ENCODE measurements around the gene BET1.

BET1 gene

GRCh38 chr7:93958216-93958615, 45.9 kb downstream of the BET1 start:
- no peak for DNase-seq (ENCODE audit: low spot score)

DNA sequence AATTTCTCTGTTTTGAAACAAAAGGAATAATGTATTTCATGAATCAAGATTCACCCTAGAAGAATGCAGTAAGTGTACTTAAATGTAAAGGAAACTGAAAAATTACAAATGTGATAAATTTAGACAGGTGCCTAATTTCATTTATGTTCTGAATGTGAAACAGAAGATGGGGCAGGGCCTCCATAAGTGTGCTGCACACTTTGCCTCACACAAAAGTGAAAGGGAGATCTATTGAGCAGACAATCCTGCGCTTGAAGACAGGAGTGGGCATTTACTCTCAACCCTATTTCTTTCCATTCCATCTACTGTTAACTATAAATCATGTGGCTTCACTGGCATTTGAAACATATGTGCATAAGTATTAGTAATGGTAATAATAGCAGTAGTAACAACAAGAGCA, 46.4 kb downstream of the BET1 start:
- no peak for DNase-seq (ENCODE audit: low spot score)

DNA sequence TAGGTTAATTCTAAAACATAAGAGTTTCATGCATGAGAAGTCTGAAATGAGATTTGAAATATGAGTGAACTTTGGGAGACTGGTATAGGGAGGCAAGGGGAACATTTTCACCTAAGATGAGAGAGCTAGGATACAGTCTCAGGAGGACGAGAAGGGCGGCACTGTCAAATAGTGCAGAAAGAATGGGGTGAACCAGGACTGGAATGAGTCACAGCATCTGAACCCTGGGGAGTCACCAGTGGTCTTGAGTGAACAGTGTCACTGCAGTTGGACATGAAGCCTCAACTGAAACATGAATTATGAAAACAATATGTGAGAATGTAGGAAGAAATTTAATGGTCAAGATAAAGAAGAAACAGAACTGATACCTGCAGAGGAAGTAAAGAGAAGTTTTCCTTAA, 48.9 kb downstream of the BET1 start:
- DNase-seq (ENCODE audit: low spot score), result no peak

GRCh38 chr7:93949423-93949822, 54.7 kb downstream of the BET1 start:
- no peak for DNase-seq (ENCODE audit: low spot score)

DNA sequence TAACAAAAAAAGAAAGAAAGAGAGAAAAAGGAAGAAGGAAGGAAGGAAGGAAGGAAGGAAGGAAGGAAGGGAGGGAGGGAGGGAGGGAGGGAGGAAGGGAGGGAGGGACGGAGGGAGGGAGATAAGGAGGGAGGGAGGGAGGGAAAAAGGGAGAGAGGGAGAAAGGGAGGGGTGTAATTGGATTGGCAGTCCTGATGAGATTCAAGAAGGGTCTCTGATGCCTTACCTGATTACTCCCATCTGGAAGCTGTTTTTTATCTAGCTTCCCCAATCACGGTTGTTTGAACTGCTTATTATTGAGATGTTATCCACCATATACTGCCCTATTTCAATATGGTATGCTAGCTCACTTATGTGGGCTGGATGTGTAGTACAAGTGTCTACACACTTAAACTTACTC, 55.3 kb downstream of the BET1 start:
- no peak for DNase-seq (ENCODE audit: low spot score)

GRCh38 chr7:93948106-93948505, 56.0 kb downstream of the BET1 start:
- no peak for DNase-seq (ENCODE audit: low spot score)

GRCh38 chr7:93945756-93946535, 58.2 kb downstream of the BET1 start:
- DNase-seq (ENCODE audit: low spot score), result no peak

DNA sequence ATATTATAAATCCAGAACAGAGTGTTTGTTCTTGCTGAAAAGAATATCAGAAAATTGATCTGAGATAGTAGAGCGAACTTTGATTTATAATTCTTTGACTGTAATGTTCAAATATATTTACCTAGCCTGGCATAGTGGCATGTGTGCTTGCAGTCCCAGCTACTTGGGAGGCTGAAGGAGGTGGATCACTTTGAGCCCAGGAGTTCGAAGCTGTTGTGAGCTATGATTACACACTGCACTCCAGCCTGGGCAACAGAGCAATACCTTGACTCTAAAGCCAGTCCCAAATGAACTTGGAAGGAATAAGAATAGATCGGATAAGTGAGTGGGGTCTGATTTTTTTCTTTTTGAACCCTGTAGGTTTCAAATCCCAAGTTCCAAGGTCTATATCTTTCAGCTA, 59.1 kb downstream of the BET1 start:
- no peak for DNase-seq (ENCODE audit: low spot score)

DNA sequence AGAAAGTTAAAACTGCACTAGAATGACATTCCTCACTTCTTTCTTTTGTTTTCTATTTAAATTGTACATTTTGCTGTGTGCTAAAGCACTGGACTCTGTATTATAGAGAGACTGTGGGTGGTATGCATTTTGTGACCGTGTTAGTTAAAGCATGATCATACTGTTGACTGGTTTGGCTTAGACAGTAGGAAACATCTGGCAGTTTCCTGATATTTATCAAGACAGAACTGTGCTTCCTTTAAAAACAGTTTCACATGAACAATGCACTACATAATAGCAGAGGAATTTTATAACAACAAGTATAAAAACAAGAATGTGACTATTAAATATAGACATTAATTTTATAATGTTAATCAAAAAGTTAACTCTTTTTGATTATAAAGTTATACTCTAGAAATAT, 59.5 kb downstream of the BET1 start:
- no peak for DNase-seq (ENCODE audit: low spot score)

DNA sequence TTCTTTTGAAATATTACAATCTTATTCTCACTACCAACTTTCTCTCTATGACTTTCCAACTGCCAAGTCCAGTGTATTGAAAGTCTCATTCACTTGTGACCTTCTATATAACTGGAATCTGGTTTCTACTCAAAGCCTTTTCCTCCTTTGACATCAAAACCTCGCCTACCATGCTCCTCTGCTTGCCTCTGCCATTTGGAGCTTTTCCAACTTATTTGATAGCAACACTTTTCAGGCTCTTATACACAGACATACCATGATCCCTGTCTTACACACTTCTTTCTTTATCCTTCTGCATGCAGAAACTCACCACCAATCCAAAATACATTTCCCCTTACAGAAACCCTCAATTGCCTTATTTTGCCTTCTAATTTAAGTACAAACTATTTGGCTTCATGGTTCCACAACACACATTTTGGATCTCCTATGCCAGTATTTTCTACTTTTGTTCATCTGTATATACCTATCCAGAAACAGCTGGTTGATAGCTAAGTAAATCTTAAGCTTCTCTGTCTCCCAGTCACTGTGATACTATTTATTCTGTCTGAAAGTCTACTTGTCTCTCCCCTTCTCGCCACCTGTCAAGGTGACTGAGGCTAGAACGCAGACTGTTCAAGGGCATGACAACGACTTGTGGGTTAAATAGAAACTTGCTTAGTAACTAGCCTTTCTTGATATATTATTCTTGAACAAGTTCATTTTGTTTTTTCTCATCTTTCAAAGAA, 60.2 kb downstream of the BET1 start:
- DNase-seq (ENCODE audit: low spot score), result no peak
